Thymus (tissue), 11 donors: Measurements from ENCODE around the gene DPP10. TPM values are rescaled to one million over a fixed set of nuclear protein-coding genes. Genes with fewer than 3 reads are reported as not detected.

Experiments used
- DNase-seq, 9 donors: peaks; one replicate each; pipeline ENCODE4 v3.0.0-alpha.2; 2013; ENCODE audit warnings: low spot score in 9 of 9, low read depth in 6 of 9, missing footprints in 1 of 9
- H3K27ac ChIP-seq, 2 donors: one replicate each; pipeline ENCODE4 v1.5.1; 2013; ENCODE audit warnings: control low read depth in 1 of 2, low read depth in 1 of 2, low read length in 1 of 2, mild to moderate bottlenecking in 1 of 2, moderate library complexity in 1 of 2
- H3K27me3 ChIP-seq, 2 donors: one replicate each; pipeline ENCODE4 v1.5.1; 2013; ENCODE audit warnings: low read length in 1 of 2; ENCODE audit not compliant: control insufficient read depth in 2 of 2, insufficient read depth in 1 of 2
- H3K36me3 ChIP-seq, 2 donors: one replicate each; pipeline ENCODE4 v1.5.1; 2013; ENCODE audit warnings: low read length in 1 of 2, mild to moderate bottlenecking in 1 of 2, moderate library complexity in 1 of 2; ENCODE audit not compliant: control insufficient read depth in 2 of 2, insufficient read depth in 2 of 2
- H3K4me1 ChIP-seq, 2 donors: one replicate each; pipeline ENCODE4 v1.5.1; 2013; ENCODE audit warnings: low read length in 2 of 2; ENCODE audit not compliant: control insufficient read depth in 2 of 2, insufficient read depth in 2 of 2
- H3K4me3 ChIP-seq, 2 donors: one replicate each; pipeline ENCODE4 v1.5.1; 2013; ENCODE audit warnings: low read length in 2 of 2, control low read depth in 1 of 2, mild to moderate bottlenecking in 1 of 2
- H3K9me3 ChIP-seq, 2 donors: one replicate each; pipeline ENCODE4 v1.5.1; 2013; ENCODE audit warnings: low read length in 1 of 2, mild to moderate bottlenecking in 1 of 2; ENCODE audit not compliant: control insufficient read depth in 2 of 2, insufficient read depth in 1 of 2
- WGBS: extraction: QIAGEN DNeasy Blood & Tissue Kit; methylation state at CpG from one replicate; pipeline ENCODE4 v1.1.7; 2013; 5-methylcytosine and 5-hydroxymethylcytosine counted together
- polyA plus RNA-seq: library from polyadenylated mRNA; stranded (reverse); fragments of 200-250 nt; gene quantifications from one replicate; pipeline ENCODE4 v1.2.3, GENCODE V29; 2013
- total RNA-seq: library from RNA; stranded (reverse); fragments of 120-200 nt; gene quantifications from one replicate; pipeline ENCODE4 v1.2.4, GENCODE V29; 2013
- donor health status: healthy.

Gene DPP10
- total and polyA plus RNA-seq, 2 donors = 0.02 to 0.14 TPM

- H3K36me3 ChIP-seq = no peaks in the 10 kb centered on the region
- WGBS = 64% methylated on average over 1 of the region's 1 CpG
- H3K9me3 ChIP-seq = no peaks in the 10 kb centered on the region
- H3K27me3 ChIP-seq = no peaks in the 10 kb centered on the region
- no peaks in the 10 kb centered on the region for H3K4me1 ChIP-seq
- H3K4me3 ChIP-seq = no peak overlapping the region
- DNase-seq = no peak
- H3K27ac ChIP-seq = no peak overlapping the region
These were observed 341.6 kb downstream of the DPP10 start for GRCh38 chr2:114784046-114784445.

GRCh38 chr2:114784890-114785583 lies 342.6 kb downstream of the DPP10 start:
- no peaks in the 10 kb centered on the region for H3K4me1 ChIP-seq
- H3K27me3 ChIP-seq = no peaks in the 10 kb centered on the region
- WGBS = 58% methylated on average over 6 of the region's 6 CpGs
- no peak for DNase-seq
- no peaks in the 10 kb centered on the region for H3K36me3 ChIP-seq
- no peak overlapping the region for H3K4me3 ChIP-seq
- no peak overlapping the region for H3K27ac ChIP-seq
- no peaks in the 10 kb centered on the region for H3K9me3 ChIP-seq

DNA sequence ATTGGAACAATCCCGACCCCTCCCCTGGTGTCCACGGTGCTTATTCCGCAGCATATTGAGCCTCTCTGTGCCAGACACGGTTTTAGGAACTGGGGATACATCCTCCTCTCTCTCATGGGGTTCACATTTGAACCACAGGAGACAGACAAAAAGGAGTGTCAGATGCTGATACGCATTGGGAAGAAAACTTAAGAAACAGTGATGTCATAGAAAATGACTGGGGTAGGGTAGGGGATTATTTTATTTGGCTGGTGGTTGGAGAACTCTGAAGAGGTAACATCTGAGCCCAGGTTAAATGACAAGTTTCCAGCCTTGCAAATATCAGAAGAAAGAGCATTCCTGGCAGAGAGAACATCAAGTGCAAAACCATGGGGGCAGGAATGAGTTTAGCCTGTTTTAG lies 344.5 kb downstream of the DPP10 start:
- Histone ChIP-seq H3K4me3 (no peak overlapping the region), H3K27ac (no peak overlapping the region), H3K9me3 (no peaks in the 10 kb centered on the region), H3K27me3 (no peaks in the 10 kb centered on the region), H3K36me3 (no peaks in the 10 kb centered on the region), H3K4me1 (no peaks in the 10 kb centered on the region)
- no peak for DNase-seq
- whole genome bisulfite sequencing = 87% methylated on average over 5 of the region's 5 CpGs

DNA sequence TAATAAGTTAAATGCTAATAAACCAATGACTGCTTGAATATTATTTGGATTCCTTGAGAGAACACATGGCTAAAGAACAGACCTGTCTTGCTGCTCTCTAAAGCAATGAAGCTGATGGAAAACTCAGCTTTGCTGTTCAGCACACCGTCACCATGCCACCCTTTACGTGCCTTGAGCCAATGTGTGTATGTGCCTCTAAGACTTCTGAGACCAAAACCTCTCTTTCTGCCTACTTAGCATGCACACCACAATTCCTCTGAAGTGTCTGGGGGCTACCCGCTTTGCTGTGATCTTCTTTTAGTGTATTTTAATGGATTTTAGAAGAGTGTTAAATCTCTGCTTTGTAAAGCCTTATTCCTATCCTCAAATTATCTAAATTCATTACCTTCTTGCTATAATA lies 345.0 kb downstream of the DPP10 start:
- no peaks in the 10 kb centered on the region for H3K27me3 ChIP-seq
- H3K4me3 ChIP-seq = no peak overlapping the region
- no peak overlapping the region for H3K27ac ChIP-seq
- H3K4me1 ChIP-seq = no peaks in the 10 kb centered on the region
- no peaks in the 10 kb centered on the region for H3K9me3 ChIP-seq
- no peaks in the 10 kb centered on the region for H3K36me3 ChIP-seq
- WGBS = 78% methylated on average over 3 of the region's 3 CpGs
- DNase-seq = no peak

GRCh38 chr2:114789989-114790388 lies 347.5 kb downstream of the DPP10 start:
- WGBS = 93% methylated on average over 1 of the region's 1 CpG
- no peaks in the 10 kb centered on the region for H3K4me1 ChIP-seq
- no peak overlapping the region for H3K4me3 ChIP-seq
- DNase-seq = no peak
- no peak overlapping the region for H3K27ac ChIP-seq
- H3K9me3 ChIP-seq = no peaks in the 10 kb centered on the region
- no peaks in the 10 kb centered on the region for H3K36me3 ChIP-seq
- no peaks in the 10 kb centered on the region for H3K27me3 ChIP-seq

DNA sequence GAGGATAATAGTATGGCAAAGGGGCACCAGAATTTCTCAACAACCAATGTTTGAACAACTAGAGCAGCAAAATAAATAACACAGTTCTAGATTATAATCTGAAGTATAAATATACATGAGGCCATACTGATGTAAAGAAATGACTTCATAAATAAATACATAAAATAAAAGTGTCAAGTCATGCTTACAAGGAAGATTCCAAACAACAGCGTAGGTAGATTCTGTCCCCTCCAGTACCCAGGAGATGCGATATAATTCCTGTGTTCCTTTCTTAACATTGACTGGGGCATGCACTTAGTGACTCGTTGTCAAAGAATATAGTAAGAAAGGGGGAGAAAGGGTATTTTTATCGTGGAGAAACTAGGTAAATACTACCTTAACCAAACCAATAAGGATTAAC lies 355.1 kb downstream of the DPP10 start:
- no peak for DNase-seq
- no peaks in the 10 kb centered on the region for H3K36me3 ChIP-seq
- H3K27ac ChIP-seq = no peak overlapping the region
- H3K4me1 ChIP-seq = no peaks in the 10 kb centered on the region
- 92% methylated on average over 4 of the region's 4 CpGs for WGBS
- H3K27me3 ChIP-seq = no peaks in the 10 kb centered on the region
- H3K4me3 ChIP-seq = no peak overlapping the region
- no peaks in the 10 kb centered on the region for H3K9me3 ChIP-seq

GRCh38 chr2:114797942-114798341 lies 355.5 kb downstream of the DPP10 start:
- H3K36me3 ChIP-seq = no peaks in the 10 kb centered on the region
- no peaks in the 10 kb centered on the region for H3K27me3 ChIP-seq
- H3K4me1 ChIP-seq = no peaks in the 10 kb centered on the region
- H3K27ac ChIP-seq = no peak overlapping the region
- H3K4me3 ChIP-seq = no peak overlapping the region
- no peaks in the 10 kb centered on the region for H3K9me3 ChIP-seq
- no peak for DNase-seq
- 75% methylated on average over 2 of the region's 2 CpGs for WGBS

DNA sequence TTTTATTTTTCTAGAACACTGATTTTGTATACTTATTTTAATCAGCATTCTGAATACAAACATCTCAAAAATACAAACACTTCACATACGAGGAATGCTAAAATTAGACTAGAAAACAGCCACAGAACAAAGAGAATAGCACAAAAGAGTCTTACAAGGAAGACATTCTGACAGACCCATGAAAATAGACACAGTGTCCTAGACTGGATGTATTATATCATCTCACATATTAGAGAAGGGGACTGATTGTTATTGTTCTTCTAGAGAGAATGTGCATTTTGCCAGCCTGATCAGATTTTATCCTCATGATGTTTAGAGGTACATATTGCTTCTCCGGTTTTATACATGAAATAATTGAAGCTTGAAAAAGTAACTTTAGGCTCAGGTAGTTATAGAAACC lies 357.9 kb downstream of the DPP10 start:
- H3K4me3 ChIP-seq = no peak overlapping the region
- no peaks in the 10 kb centered on the region for H3K4me1 ChIP-seq
- H3K36me3 ChIP-seq = no peaks in the 10 kb centered on the region
- WGBS = 91% methylated on average over 2 of the region's 2 CpGs
- H3K9me3 ChIP-seq = no peaks in the 10 kb centered on the region
- H3K27ac ChIP-seq = no peak overlapping the region
- no peak for DNase-seq
- H3K27me3 ChIP-seq = no peaks in the 10 kb centered on the region

DNA sequence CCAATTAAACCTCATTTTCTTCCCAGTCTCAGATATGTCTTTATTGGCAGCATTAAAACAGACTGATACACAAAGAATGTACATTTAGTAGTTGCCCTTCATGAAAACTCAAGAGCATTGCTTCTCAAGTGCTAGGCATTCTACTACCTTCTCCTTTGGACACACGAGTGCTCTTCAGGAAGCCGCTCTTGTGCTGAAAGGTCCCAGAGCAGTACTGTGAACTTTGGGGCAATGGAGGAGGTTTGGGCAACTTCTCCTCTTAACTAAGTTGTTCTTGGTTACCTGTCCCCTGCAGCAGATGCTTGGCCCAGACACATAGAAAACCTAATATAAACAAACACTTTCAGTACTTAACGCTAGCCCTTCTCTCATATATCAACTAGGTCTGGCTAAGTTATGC lies 362.8 kb downstream of the DPP10 start:
- Histone ChIP-seq H3K36me3 (no peaks in the 10 kb centered on the region), H3K27ac (no peak overlapping the region), H3K4me1 (no peaks in the 10 kb centered on the region), H3K4me3 (no peak overlapping the region), H3K27me3 (no peaks in the 10 kb centered on the region), H3K9me3 (no peaks in the 10 kb centered on the region)
- 84% methylated on average over 3 of the region's 3 CpGs for WGBS
- no peak for DNase-seq
